Measurements from ENCODE around the gene PHF11. TPM values are rescaled to one million over a fixed set of nuclear protein-coding genes. Genes with fewer than 3 reads are reported as not detected.

Gene PHF11
- total RNA-seq, 1 donor from 2014 or later, result 12.0 TPM

DNA sequence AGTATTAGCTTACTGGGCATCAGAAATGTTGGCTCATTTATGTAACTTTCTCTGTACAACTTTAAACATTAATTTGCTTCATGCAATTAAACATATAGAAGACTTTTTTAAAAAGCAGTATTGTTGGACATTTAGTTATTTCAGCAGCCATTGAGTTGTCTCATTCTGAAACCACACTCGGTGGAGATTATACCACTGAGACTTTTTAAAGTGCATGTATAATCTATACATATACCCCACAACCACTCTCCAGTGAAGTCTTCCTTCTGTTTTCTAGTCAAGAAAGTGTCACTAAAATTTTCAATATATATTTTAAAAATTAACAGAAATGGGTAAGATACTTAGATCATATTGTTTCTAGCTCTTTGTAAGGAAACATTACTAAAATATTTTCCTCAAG, 36.2 kb upstream of the PHF11 start:
- peaks cover 3% of the 10 kb centered on the region for H3K9me3 Mint-ChIP-seq
- no peaks in the 10 kb centered on the region for H3K4me1 Mint-ChIP-seq
- no peak overlapping the region for H3K27ac Mint-ChIP-seq (ENCODE audit: unreplicated experiment)
- H3K4me3 Mint-ChIP-seq, result no peak overlapping the region
- H3K36me3 Mint-ChIP-seq (ENCODE audit: low read depth), result peaks cover 29% of the 10 kb centered on the region
- TF ChIP-seq, protein P1, sequence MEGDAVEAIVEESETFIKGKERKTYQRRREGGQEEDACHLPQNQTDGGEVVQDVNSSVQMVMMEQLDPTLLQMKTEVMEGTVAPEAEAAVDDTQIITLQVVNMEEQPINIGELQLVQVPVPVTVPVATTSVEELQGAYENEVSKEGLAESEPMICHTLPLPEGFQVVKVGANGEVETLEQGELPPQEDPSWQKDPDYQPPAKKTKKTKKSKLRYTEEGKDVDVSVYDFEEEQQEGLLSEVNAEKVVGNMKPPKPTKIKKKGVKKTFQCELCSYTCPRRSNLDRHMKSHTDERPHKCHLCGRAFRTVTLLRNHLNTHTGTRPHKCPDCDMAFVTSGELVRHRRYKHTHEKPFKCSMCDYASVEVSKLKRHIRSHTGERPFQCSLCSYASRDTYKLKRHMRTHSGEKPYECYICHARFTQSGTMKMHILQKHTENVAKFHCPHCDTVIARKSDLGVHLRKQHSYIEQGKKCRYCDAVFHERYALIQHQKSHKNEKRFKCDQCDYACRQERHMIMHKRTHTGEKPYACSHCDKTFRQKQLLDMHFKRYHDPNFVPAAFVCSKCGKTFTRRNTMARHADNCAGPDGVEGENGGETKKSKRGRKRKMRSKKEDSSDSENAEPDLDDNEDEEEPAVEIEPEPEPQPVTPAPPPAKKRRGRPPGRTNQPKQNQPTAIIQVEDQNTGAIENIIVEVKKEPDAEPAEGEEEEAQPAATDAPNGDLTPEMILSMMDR (conservative IDR thresholded peaks at IDR 0.05), result no peak
- DNase-seq (ENCODE audit: low read depth, low spot score), result no peak
- no peaks in the 10 kb centered on the region for H3K27me3 Mint-ChIP-seq (ENCODE audit: low read depth)

DNA sequence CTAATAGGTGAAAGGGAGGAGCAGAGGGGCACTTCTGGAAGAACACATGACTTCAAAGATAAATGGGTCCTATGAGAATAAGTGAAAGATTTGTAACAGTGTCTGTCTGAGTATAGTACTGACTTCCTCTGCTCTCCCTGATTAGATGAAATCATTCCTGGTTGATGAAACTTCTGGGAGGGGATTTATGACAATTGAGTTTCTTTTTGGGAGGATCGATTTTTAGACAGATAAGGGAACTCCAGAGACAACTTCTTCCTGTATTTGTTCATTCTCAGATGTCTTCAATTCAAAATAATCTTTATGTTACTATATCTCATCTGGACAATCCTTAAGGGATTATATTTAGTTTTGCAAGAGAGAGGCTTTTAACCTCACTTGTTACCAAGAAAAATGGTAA, 31.7 kb upstream of the PHF11 start:
- no peaks in the 10 kb centered on the region for H3K27me3 Mint-ChIP-seq (ENCODE audit: low read depth)
- TF ChIP-seq, protein P1 (conservative IDR thresholded peaks at IDR 0.05), result no peak
- peaks cover 34% of the 10 kb centered on the region for H3K36me3 Mint-ChIP-seq (ENCODE audit: low read depth)
- H3K9me3 Mint-ChIP-seq, result peaks cover 3% of the 10 kb centered on the region
- no peak for DNase-seq (ENCODE audit: low read depth, low spot score)
- H3K4me1 Mint-ChIP-seq, result no peaks in the 10 kb centered on the region
- no peak overlapping the region for H3K4me3 Mint-ChIP-seq
- H3K27ac Mint-ChIP-seq (ENCODE audit: unreplicated experiment), result no peak overlapping the region

- H3K27me3 Mint-ChIP-seq (ENCODE audit: low read depth), result no peaks in the 10 kb centered on the region
- TF ChIP-seq, protein P1 (conservative IDR thresholded peaks at IDR 0.05), result no peak
- peaks cover 3% of the 10 kb centered on the region for H3K9me3 Mint-ChIP-seq
- peaks cover 34% of the 10 kb centered on the region for H3K36me3 Mint-ChIP-seq (ENCODE audit: low read depth)
- DNase-seq (ENCODE audit: low read depth, low spot score), result no peak
- H3K4me3 Mint-ChIP-seq, result no peak overlapping the region
- no peak overlapping the region for H3K27ac Mint-ChIP-seq (ENCODE audit: unreplicated experiment)
- peaks cover 7% of the 10 kb centered on the region for H3K4me1 Mint-ChIP-seq
Observed at GRCh38 chr13:49464621-49465325, 31.0 kb upstream of the PHF11 start.

- TF ChIP-seq, protein P1 (conservative IDR thresholded peaks at IDR 0.05), result no peak
Observed at GRCh38 chr13:49466292-49466838, 29.4 kb upstream of the PHF11 start.

DNA sequence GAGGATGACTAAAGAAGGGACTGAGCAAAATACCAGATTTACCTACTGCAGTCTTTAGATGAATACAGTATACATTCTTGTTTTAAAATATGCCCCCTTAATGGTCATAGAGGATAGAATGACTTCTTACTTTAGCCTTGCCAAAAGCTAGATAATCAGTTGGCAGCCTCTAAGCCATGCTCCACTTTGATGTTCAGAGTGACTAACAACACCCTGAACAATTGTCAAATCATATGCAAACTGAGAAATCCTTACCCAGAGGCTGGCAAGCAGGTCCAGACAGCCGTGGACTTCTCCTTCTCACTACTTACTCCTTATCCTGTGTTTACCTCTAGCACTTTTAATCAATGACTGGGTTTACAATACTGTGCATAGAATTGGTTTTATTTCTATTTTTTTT, 23.6 kb upstream of the PHF11 start:
- no peaks in the 10 kb centered on the region for H3K9me3 Mint-ChIP-seq
- TF ChIP-seq, protein P1 (conservative IDR thresholded peaks at IDR 0.05), result no peak
- no peak for DNase-seq (ENCODE audit: low read depth, low spot score)
- H3K4me3 Mint-ChIP-seq, result no peak overlapping the region
- no peaks in the 10 kb centered on the region for H3K27me3 Mint-ChIP-seq (ENCODE audit: low read depth)
- H3K4me1 Mint-ChIP-seq, result peaks cover 12% of the 10 kb centered on the region
- no peak overlapping the region for H3K27ac Mint-ChIP-seq (ENCODE audit: unreplicated experiment)
- peaks cover 8% of the 10 kb centered on the region for H3K36me3 Mint-ChIP-seq (ENCODE audit: low read depth)

More at GRCh38 chr13:49466292-49466838, 29.4 kb upstream of the PHF11 start:
- no peak for DNase-seq (ENCODE audit: low read depth, low spot score)
- peaks cover 3% of the 10 kb centered on the region for H3K9me3 Mint-ChIP-seq
- H3K36me3 Mint-ChIP-seq (ENCODE audit: low read depth), result peaks cover 31% of the 10 kb centered on the region
- no peaks in the 10 kb centered on the region for H3K27me3 Mint-ChIP-seq (ENCODE audit: low read depth)
- H3K4me1 Mint-ChIP-seq, result peaks cover 12% of the 10 kb centered on the region
- H3K4me3 Mint-ChIP-seq, result no peak overlapping the region
- no peak overlapping the region for H3K27ac Mint-ChIP-seq (ENCODE audit: unreplicated experiment)

All from neural crest cell (in vitro differentiated cells).